GM20431 (cell line): ENCODE results near the gene MRPL40.

Experiments used
- in situ Hi-C: fragments of 300-500 bp; cut with MseI, MboI; formaldehyde crosslinking; loops from one replicate; pipeline ENCODE4 v1.15.0; 2020; ENCODE audit warnings: low sequenced_read_pairs; ENCODE audit not compliant: unreplicated experiment

Gene MRPL40

DNA sequence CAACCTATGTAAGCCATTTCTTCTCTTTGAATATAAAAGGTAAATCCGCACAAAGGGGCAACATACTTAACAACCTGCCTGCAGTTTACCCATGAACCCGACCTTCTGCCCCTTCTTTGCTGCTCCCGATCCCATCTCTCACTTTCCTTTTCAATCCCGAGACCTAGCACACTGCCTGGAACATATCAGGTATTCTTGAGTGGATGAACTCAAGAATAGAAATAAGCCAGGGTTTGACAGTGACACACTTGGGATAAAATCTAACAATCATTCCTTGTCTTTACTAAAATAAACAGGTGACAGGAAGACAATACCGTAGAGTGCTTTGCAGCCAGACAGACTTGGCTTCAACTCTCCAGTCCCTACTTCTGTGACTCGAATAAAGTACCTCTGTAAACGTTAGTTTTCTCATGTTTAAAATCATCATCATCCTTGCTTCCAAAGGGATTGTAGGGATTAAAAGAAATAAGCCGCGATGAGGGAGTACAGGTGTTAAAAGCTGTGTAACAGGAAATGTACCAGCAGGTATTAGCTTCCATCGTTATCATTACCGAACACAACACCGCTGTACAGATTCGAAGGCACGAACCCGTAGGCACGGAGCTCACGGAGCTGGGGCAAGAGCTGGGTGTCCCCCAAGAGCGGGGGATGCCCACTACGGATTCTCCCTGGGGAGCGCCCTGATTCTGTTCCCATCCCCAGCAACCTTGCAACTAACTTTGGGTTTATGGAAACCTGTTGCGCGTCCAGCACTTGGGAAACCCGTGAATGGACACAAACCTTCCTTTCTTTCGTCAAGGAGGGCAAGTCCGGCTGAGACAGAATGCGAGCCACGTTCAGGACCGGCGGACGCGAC, 45.9 kb downstream of the MRPL40 start:
- in situ Hi-C loops, result loop anchor here (25.0 kb wide), 1 partner anchor 291 kb away; the partner anchor contains the start of gene SLC25A1

- in situ Hi-C loops, result loop anchor here (25.0 kb wide), 1 partner anchor 292 kb away; the partner anchor contains the start of gene SLC25A1
Observed at GRCh38 chr22:19478901-19479354, 46.6 kb downstream of the MRPL40 start, which contains the start of gene UFD1. Gene UFD1 (minus strand): TSS chr22:19479193. CDS start chr22:19479085, 108 bp downstream.

- in situ Hi-C loops, result loop anchor here (25.0 kb wide), 1 partner anchor 292 kb away; the partner anchor contains the start of gene SLC25A1
Observed at GRCh38 chr22:19479355-19480172, 47.2 kb downstream of the MRPL40 start, which contains the start of gene CDC45. Gene CDC45 (plus strand): TSS chr22:19479920. CDS start chr22:19479969, 49 bp downstream.

DNA sequence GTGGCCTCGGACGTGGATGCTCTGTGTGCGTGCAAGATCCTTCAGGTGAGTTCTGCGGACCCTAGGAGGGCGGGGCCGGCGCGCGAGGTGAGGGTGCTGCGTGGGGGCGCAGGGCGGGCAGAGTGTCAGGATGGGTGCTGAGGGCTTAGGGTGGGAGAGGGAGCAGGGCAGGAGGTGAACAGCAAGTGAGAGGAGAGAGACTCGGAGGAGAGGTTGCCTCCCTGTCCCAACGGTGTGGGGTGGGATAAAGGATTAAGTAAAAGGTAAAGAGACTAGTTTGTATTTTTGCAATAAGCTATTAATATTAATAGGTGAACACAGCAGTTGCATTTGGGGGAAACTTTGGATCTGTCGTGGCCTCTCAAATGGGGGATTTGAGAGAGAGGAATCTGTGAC, 47.8 kb downstream of the MRPL40 start:
- in situ Hi-C loops, result loop anchor here (25.0 kb wide), 1 partner anchor 293 kb away; the partner anchor contains the start of gene SLC25A1

DNA sequence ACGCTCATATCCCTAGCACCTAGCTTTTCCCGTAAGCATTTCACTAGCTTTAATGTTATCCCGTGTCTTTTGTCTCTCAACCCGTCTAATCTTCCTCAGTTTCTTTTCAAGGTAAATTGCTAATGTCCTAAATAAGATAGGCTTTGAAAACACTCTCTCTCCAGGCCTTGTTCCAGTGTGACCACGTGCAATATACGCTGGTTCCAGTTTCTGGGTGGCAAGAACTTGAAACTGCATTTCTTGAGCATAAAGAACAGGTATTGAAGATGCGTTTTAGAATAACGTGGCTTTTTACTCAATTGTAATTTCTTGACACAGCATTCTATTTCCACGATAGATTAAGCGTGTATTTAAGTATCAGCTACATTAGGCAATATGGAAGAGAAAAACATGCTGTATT, 48.4 kb downstream of the MRPL40 start:
- in situ Hi-C loops, result loop anchor here (25.0 kb wide), 1 partner anchor 293 kb away; the partner anchor contains the start of gene SLC25A1

- in situ Hi-C loops, result loop anchor here (25.0 kb wide), 1 partner anchor 295 kb away; the partner anchor contains the start of gene SLC25A1
Observed at GRCh38 chr22:19482297-19482696, 50.0 kb downstream of the MRPL40 start.

DNA sequence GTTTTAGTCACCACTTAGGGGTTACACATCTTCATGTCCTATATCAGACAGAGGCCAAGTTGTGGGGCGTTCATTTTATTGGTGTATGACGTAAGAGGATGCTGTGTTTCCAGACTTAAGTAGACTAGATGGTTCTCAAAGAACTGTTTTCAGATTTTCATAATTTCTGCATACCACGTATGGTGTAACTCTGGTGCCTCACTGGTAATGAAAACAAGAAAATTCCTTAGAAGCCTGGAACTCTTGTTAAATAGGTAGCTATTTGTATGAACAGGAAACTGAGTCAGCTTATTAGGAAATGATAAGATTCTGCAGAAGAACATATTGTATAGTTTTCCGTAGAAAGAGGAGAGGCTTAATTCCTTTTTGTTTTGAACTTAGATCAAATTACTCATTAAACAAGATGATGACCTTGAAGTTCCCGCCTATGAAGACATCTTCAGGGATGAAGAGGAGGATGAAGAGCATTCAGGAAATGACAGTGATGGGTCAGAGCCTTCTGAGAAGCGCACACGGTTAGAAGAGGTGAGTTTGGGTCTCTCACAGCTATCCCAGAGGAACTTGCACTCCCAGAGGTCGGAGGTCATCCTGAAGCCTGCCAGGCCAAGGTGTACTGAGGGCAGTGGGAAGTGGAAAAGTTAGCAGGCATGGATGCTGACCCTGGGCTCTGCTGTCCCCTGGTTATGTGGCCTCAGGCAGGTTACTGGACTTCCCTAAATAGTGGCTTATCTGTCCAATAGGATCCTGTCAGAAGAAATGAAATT, 51.3 kb downstream of the MRPL40 start:
- in situ Hi-C loops, result loop anchor here (25.0 kb wide), 1 partner anchor 296 kb away; the partner anchor contains the start of gene SLC25A1
